ENCODE measurements around the gene COTL1. TPM values are rescaled to one million over a fixed set of nuclear protein-coding genes. Genes with fewer than 3 reads are reported as not detected.

The COTL1 gene
- total and polyA plus RNA-seq, 9 of the 15 experiments (the other 6 are each of a cell fraction or from before 2014, with no cell fraction given), result 27.7 to 185 (median 72.5) TPM

DNA sequence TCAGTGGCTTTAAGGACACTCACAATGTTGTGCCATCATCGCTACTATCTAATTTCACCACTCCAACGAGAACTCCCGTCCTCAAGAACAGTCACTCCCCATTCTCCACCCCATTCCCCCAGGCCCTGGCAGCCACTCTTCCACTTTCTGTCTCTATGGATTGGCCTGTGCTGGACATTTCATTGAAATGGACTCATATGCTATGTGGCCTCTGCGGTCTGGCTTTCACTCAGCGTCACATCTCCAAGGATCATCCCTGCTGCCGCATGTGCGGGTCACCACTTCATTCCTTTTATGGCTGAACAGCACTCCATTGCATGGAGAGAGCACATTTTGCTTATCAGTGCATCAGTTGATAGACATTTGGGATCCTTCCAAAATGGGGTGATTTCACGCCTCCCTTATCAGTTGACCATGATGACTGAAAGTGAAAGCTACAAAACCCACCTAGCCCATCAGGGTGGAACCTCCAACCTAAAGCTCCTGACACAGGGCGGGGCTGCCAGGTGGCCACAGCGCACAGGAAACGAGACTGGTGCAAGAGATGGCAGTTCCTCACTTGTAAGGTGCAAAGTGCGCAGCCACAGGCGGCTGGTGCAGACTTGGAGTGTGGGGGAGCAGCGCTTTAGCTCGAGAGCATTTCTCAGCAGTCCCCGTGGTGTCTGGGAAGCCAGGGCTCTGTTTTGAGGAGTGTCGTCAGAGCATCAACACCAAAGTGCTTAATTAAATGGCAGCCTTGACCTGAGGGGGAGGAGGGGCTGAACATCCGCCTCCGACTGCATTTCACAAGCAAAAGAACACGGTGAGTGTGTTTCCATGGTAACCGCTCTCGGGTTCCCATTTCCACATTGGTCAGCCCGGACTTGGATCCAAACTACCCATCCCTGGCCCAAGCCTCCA, 23.8 kb downstream of the COTL1 start (continued):
- TF ChIP-seq, protein P1, sequence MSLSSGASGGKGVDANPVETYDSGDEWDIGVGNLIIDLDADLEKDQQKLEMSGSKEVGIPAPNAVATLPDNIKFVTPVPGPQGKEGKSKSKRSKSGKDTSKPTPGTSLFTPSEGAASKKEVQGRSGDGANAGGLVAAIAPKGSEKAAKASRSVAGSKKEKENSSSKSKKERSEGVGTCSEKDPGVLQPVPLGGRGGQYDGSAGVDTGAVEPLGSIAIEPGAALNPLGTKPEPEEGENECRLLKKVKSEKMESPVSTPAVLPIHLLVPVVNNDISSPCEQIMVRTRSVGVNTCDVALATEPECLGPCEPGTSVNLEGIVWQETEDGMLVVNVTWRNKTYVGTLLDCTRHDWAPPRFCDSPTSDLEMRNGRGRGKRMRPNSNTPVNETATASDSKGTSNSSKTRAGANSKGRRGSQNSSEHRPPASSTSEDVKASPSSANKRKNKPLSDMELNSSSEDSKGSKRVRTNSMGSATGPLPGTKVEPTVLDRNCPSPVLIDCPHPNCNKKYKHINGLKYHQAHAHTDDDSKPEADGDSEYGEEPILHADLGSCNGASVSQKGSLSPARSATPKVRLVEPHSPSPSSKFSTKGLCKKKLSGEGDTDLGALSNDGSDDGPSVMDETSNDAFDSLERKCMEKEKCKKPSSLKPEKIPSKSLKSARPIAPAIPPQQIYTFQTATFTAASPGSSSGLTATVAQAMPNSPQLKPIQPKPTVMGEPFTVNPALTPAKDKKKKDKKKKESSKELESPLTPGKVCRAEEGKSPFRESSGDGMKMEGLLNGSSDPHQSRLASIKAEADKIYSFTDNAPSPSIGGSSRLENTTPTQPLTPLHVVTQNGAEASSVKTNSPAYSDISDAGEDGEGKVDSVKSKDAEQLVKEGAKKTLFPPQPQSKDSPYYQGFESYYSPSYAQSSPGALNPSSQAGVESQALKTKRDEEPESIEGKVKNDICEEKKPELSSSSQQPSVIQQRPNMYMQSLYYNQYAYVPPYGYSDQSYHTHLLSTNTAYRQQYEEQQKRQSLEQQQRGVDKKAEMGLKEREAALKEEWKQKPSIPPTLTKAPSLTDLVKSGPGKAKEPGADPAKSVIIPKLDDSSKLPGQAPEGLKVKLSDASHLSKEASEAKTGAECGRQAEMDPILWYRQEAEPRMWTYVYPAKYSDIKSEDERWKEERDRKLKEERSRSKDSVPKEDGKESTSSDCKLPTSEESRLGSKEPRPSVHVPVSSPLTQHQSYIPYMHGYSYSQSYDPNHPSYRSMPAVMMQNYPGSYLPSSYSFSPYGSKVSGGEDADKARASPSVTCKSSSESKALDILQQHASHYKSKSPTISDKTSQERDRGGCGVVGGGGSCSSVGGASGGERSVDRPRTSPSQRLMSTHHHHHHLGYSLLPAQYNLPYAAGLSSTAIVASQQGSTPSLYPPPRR (CRISPR knock-in tag; IDR thresholded peaks at IDR 0.05; ENCODE audit: borderline replicate concordance), result peak; percentile 93; the same call in 1 of the 2 replicates
- TF ChIP-seq GATAD2B (IDR thresholded peaks at IDR 0.05; ENCODE audit: borderline replicate concordance), result peak; percentile 63; the same call in 1 of the 2 replicates
- no peak for TF ChIP-seq FOS (IDR thresholded peaks at IDR 0.05; ENCODE audit: extremely low read depth, insufficient read length)
- peak; percentile 11 for TF ChIP-seq TBP (optimal IDR thresholded peaks at IDR 0.05; ENCODE audit: low read depth, low read length)
- TF ChIP-seq SRSF3 (IDR thresholded peaks at IDR 0.05; ENCODE audit: insufficient read depth, low read length), result no peak
- TF ChIP-seq SMC3 (conservative IDR thresholded peaks at IDR 0.05; ENCODE audit: insufficient read depth, low read depth, low read length), result no peak
- TF ChIP-seq PHB2 (IDR thresholded peaks at IDR 0.05; ENCODE audit: low read depth), result no peak
- TF ChIP-seq TFAM (CRISPR knock-in tag; conservative IDR thresholded peaks at IDR 0.05), result no peak
- TF ChIP-seq CEBPG (CRISPR knock-in tag; IDR thresholded peaks at IDR 0.05), result peak; percentile 72; the same call in 1 of the 2 replicates
- peak in 1 of 2 experiments; percentile 67; a peak in 2 of 4 replicates for TF ChIP-seq CEBPG (tag; conservative IDR thresholded peaks at IDR 0.05 in 1 of 2, IDR thresholded peaks at IDR 0.05 in 1 of 2)
- TF ChIP-seq, protein P2, sequence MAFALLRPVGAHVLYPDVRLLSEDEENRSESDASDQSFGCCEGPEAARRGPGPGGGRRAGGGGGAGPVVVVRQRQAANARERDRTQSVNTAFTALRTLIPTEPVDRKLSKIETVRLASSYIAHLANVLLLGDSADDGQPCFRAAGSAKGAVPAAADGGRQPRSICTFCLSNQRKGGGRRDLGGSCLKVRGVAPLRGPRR (CRISPR knock-in tag; IDR thresholded peaks at IDR 0.05), result no peak
- TF ChIP-seq NFE2 (IDR thresholded peaks at IDR 0.05; ENCODE audit: low read depth), result peak; percentile 68
- no peak; the same call in 1 of the 2 replicates for TF ChIP-seq KAT7 (CRISPR knock-in tag; IDR thresholded peaks at IDR 0.05; ENCODE audit: borderline replicate concordance)
- no peak for TF ChIP-seq MYBL2 (IDR thresholded peaks at IDR 0.05; ENCODE audit: low read depth)
- no peak for TF ChIP-seq MYBL2 (CRISPR knock-in tag; IDR thresholded peaks at IDR 0.05; ENCODE audit: borderline replicate concordance)
- TF ChIP-seq NCOA2 (IDR thresholded peaks at IDR 0.05; ENCODE audit: partially characterized antibody in 2 of 2), result no peak
- no peak for TF ChIP-seq HEY1 (CRISPR knock-in tag; IDR thresholded peaks at IDR 0.05; ENCODE audit: borderline replicate concordance)
- peak; percentile 73 for TF ChIP-seq ZBTB17 (CRISPR knock-in tag; IDR thresholded peaks at IDR 0.05)
- TF ChIP-seq KDM1A (IDR thresholded peaks at IDR 0.05), result peak; percentile 88 to 91
- TF ChIP-seq ZNF274 (IDR thresholded peaks at IDR 0.05; ENCODE audit: borderline replicate concordance, low read depth, low read length), result no peak
- 0 out of 2 replicates have a peak, but pooled peaks have one; percentile 13 for TF ChIP-seq HMG20A (CRISPR knock-in tag; conservative IDR thresholded peaks at IDR 0.05)
- TF ChIP-seq POLR2AphosphoS2 (IDR thresholded peaks at IDR 0.05; ENCODE audit: low read length), result no peak
- peak; percentile 67; the same call in 1 of the 2 replicates for TF ChIP-seq NFRKB (IDR thresholded peaks at IDR 0.05; ENCODE audit: low read depth)

Measured in K562 (cell line).